Effector memory CD8-positive, alpha-beta T cell (primary cell): ENCODE data around the gene PRKAR2B.
A peak's percentile ranks its signal among the peaks of the same experiment; 100 is the strongest.

Experiments used
- ATAC-seq: fragments of 150-1000 bp; cut with Tn5 transposase; replicated peaks from 2 replicates; pipeline ENCODE4 v1.10.0; 2021; ENCODE audit warnings: mild to moderate bottlenecking, moderate library complexity
- DNase-seq, 3 experiments: peaks; one replicate each; pipeline ENCODE4 v3.0.0; 2021
- H3K27ac Mint-ChIP-seq, 2 donors: one replicate each; pipeline ENCODE4 v1.8.0; 2022; ENCODE audit warnings: mild to moderate bottlenecking in 2 of 2, mixed read lengths in 2 of 2, moderate library complexity in 2 of 2
- H3K27me3 Mint-ChIP-seq, 2 donors: one replicate each; pipeline ENCODE4 v1.8.0; 2022; ENCODE audit warnings: mixed read lengths in 2 of 2
- H3K36me3 Mint-ChIP-seq: one replicate; pipeline ENCODE4 v1.8.0; 2022; ENCODE audit warnings: mild to moderate bottlenecking, moderate library complexity, mixed read lengths; ENCODE audit not compliant: insufficient read depth
- H3K4me1 Mint-ChIP-seq, 2 donors: one replicate each; pipeline ENCODE4 v1.8.0; 2022; ENCODE audit warnings: low read depth in 2 of 2, mixed read lengths in 2 of 2
- H3K4me3 Mint-ChIP-seq, 2 donors: one replicate each; pipeline ENCODE4 v1.8.0; 2022; ENCODE audit warnings: mild to moderate bottlenecking in 2 of 2, mixed read lengths in 2 of 2, moderate library complexity in 2 of 2
- H3K9me3 Mint-ChIP-seq, 2 donors: one replicate each; pipeline ENCODE4 v1.8.0; 2022; ENCODE audit warnings: mixed read lengths in 2 of 2

PRKAR2B gene

GRCh38 chr7:107162475-107162874 is 118.0 kb downstream of the PRKAR2B start:
- Mint-ChIP-seq H3K27me3 (peaks cover 6 to 18% of the 10 kb centered on the region in 2 donors), H3K9me3 (no peaks in the 10 kb centered on the region), H3K36me3 (peaks cover 7% of the 10 kb centered on the region), H3K4me3 (no peak overlapping the region), H3K27ac (no peak overlapping the region), H3K4me1 (peaks cover 3 to 8% of the 10 kb centered on the region in 2 donors)
- DNase-seq (no peak), ATAC-seq (no peak)

- Mint-ChIP-seq H3K27me3 (peaks cover 6 to 18% of the 10 kb centered on the region in 2 donors), H3K27ac (no peak overlapping the region), H3K4me1 (peaks cover 12 to 13% of the 10 kb centered on the region in 2 donors), H3K36me3 (peaks cover 23% of the 10 kb centered on the region), H3K9me3 (no peaks in the 10 kb centered on the region), H3K4me3 (no peak overlapping the region)
- ATAC-seq = no peak
- DNase-seq = no peak
Observed at GRCh38 chr7:107164092-107164491, 119.6 kb downstream of the PRKAR2B start.

- peaks cover 36% of the 10 kb centered on the region for H3K36me3 Mint-ChIP-seq
- H3K27ac Mint-ChIP-seq = no peak overlapping the region
- H3K4me3 Mint-ChIP-seq = no peak overlapping the region
- ATAC-seq = no peak
- no peaks in the 10 kb centered on the region for H3K9me3 Mint-ChIP-seq
- H3K4me1 Mint-ChIP-seq = peaks cover 20 to 21% of the 10 kb centered on the region in 2 donors
- H3K27me3 Mint-ChIP-seq = peaks cover 6 to 18% of the 10 kb centered on the region in 2 donors
- DNase-seq = no peak
Observed at GRCh38 chr7:107165341-107165740, 120.8 kb downstream of the PRKAR2B start.

- ATAC-seq (no peak), DNase-seq (no peak)
- peaks cover 25 to 27% of the 10 kb centered on the region in 2 donors for H3K4me1 Mint-ChIP-seq
- H3K27ac Mint-ChIP-seq = peak overlapping the region; percentile 99
- no peaks in the 10 kb centered on the region for H3K9me3 Mint-ChIP-seq
- H3K4me3 Mint-ChIP-seq = peak overlapping the region; percentile 95 to 97
- H3K27me3 Mint-ChIP-seq = peaks cover 6 to 18% of the 10 kb centered on the region in 2 donors
- H3K36me3 Mint-ChIP-seq = peaks cover 49% of the 10 kb centered on the region
Observed at GRCh38 chr7:107166736-107167426, 122.4 kb downstream of the PRKAR2B start.

GRCh38 chr7:107167483-107168232 is 123.2 kb downstream of the PRKAR2B start:
- peaks cover 6 to 18% of the 10 kb centered on the region in 2 donors for H3K27me3 Mint-ChIP-seq
- DNase-seq (peak in 2 of 3 experiments; percentile 15 to 27), ATAC-seq (peak; percentile 17)
- peaks cover 51% of the 10 kb centered on the region for H3K36me3 Mint-ChIP-seq
- H3K27ac Mint-ChIP-seq = peak overlapping the region; percentile 99
- peak overlapping the region; percentile 95 to 97 for H3K4me3 Mint-ChIP-seq
- H3K9me3 Mint-ChIP-seq = no peaks in the 10 kb centered on the region
- H3K4me1 Mint-ChIP-seq = peaks cover 26 to 27% of the 10 kb centered on the region in 2 donors

GRCh38 chr7:107168233-107169119 is 124.0 kb downstream of the PRKAR2B start, which contains the start of gene HBP1:
HBP1 (plus strand) TSS chr7:107169003; CDS start chr7:107179894, 10,891 bp downstream.
- H3K27ac Mint-ChIP-seq = peak within 1 kb of the TSS; percentile 99
- peaks cover 34 to 35% of the 10 kb centered on the region in 2 donors for H3K4me1 Mint-ChIP-seq
- ATAC-seq = peak; percentile 78
- H3K36me3 Mint-ChIP-seq = peaks cover 55% of the 10 kb centered on the region
- peaks cover 6 to 18% of the 10 kb centered on the region in 2 donors for H3K27me3 Mint-ChIP-seq
- H3K4me3 Mint-ChIP-seq = peak within 1 kb of the TSS; percentile 95 to 97
- H3K9me3 Mint-ChIP-seq = no peaks in the 10 kb centered on the region
- peak; percentile 96 to 98 (median 97) for DNase-seq

GRCh38 chr7:107169120-107170050 is 124.9 kb downstream of the PRKAR2B start:
- Mint-ChIP-seq H3K36me3 (peaks cover 60% of the 10 kb centered on the region), H3K27me3 (peaks cover 6 to 14% of the 10 kb centered on the region in 2 donors), H3K9me3 (no peaks in the 10 kb centered on the region), H3K4me3 (peak overlapping the region; percentile 95 to 97), H3K27ac (peak overlapping the region; percentile 99), H3K4me1 (peaks cover 43% of the 10 kb centered on the region in 2 donors)
- DNase-seq (peak; percentile 79 to 80 (median 79)), ATAC-seq (peak; percentile 16)

GRCh38 chr7:107170051-107170915 is 125.8 kb downstream of the PRKAR2B start:
- Mint-ChIP-seq H3K36me3 (peaks cover 62% of the 10 kb centered on the region), H3K27me3 (peaks cover 3 to 5% of the 10 kb centered on the region in 2 donors), H3K4me1 (peaks cover 45 to 51% of the 10 kb centered on the region in 2 donors), H3K9me3 (no peaks in the 10 kb centered on the region), H3K4me3 (peak overlapping the region; percentile 95 to 97), H3K27ac (peak overlapping the region; percentile 99)
- ATAC-seq (no peak), DNase-seq (no peak)

GRCh38 chr7:107171496-107171895 is 127.0 kb downstream of the PRKAR2B start:
- Mint-ChIP-seq H3K27ac (peak overlapping the region in 1 of 2 donors; percentile 46), H3K4me3 (peak overlapping the region in 1 of 2 donors; percentile 97), H3K9me3 (no peaks in the 10 kb centered on the region), H3K36me3 (peaks cover 71% of the 10 kb centered on the region), H3K27me3 (no peaks in the 10 kb centered on the region), H3K4me1 (peaks cover 47 to 49% of the 10 kb centered on the region in 2 donors)
- DNase-seq (no peak), ATAC-seq (no peak)

GRCh38 chr7:107172276-107173032 is 127.9 kb downstream of the PRKAR2B start:
- no peak for DNase-seq
- H3K36me3 Mint-ChIP-seq = peaks cover 64% of the 10 kb centered on the region
- peaks cover 52 to 54% of the 10 kb centered on the region in 2 donors for H3K4me1 Mint-ChIP-seq
- H3K27me3 Mint-ChIP-seq = no peaks in the 10 kb centered on the region
- no peak for ATAC-seq
- peak overlapping the region in 1 of 2 donors; percentile 8 for H3K27ac Mint-ChIP-seq
- H3K4me3 Mint-ChIP-seq = peak overlapping the region; percentile 22 to 97
- no peaks in the 10 kb centered on the region for H3K9me3 Mint-ChIP-seq

GRCh38 chr7:107173191-107173590 is 128.7 kb downstream of the PRKAR2B start:
- DNase-seq (no peak), ATAC-seq (no peak)
- Mint-ChIP-seq H3K27ac (peak overlapping the region in 1 of 2 donors; percentile 8), H3K4me3 (peak overlapping the region; percentile 22 to 52), H3K4me1 (peaks cover 47 to 57% of the 10 kb centered on the region in 2 donors), H3K36me3 (peaks cover 58% of the 10 kb centered on the region), H3K9me3 (no peaks in the 10 kb centered on the region), H3K27me3 (no peaks in the 10 kb centered on the region)
